Smooth muscle cell (in vitro differentiated cells): ENCODE data around the gene MDN1. TPM values are rescaled to one million over a fixed set of nuclear protein-coding genes. Genes with fewer than 3 reads are reported as not detected.

Experiments used
- DNase-seq: peaks from one replicate; lab custom pipeline; 2025; ENCODE audit not compliant: unreplicated experiment; lab: John Stamatoyannopoulos, UW
- H2AFZ ChIP-seq: fragments of 200-600 bp; sonication (generic); 2 replicates; pipeline ENCODE4 v1.6.0; 2016; ENCODE audit warnings: antibody characterized with exemption, low read depth, mild to moderate bottlenecking
- H3F3A ChIP-seq: fragments of 200-600 bp; sonication (generic); 2 replicates; pipeline ENCODE4 v1.6.0; 2017; ENCODE audit warnings: antibody characterized with exemption, low read depth
- H3K27ac ChIP-seq: fragments of 200-600 bp; sonication (generic); 2 replicates; pipeline ENCODE4 v1.5.1; 2016; ENCODE audit warnings: low read depth, mild to moderate bottlenecking
- H3K27me3 ChIP-seq: fragments of 200-600 bp; sonication (generic); 2 replicates; pipeline ENCODE4 v1.6.1; 2016; ENCODE audit warnings: low read depth, mild to moderate bottlenecking
- H3K36me3 ChIP-seq: fragments of 200-600 bp; sonication (generic); 2 replicates; pipeline ENCODE4 v1.5.1; 2016; ENCODE audit warnings: low read depth
- H3K4me1 ChIP-seq: fragments of 200-600 bp; sonication (generic); 2 replicates; pipeline ENCODE4 v1.5.1; 2016; ENCODE audit warnings: low read depth
- H3K4me2 ChIP-seq: fragments of 200-600 bp; sonication (generic); 2 replicates; pipeline ENCODE4 v1.6.0; 2016; ENCODE audit warnings: mild to moderate bottlenecking
- H3K4me3 ChIP-seq: fragments of 200-600 bp; sonication (generic); 2 replicates; pipeline ENCODE4 v1.5.1; 2016; ENCODE audit warnings: mild to moderate bottlenecking
- H3K79me2 ChIP-seq: fragments of 200-600 bp; sonication (generic); 2 replicates; pipeline ENCODE4 v1.6.0; 2016; ENCODE audit warnings: low read depth, mild to moderate bottlenecking
- H3K9ac ChIP-seq: fragments of 200-600 bp; sonication (generic); 2 replicates; pipeline ENCODE4 v1.6.0; 2016; ENCODE audit warnings: low read depth
- H3K9me3 ChIP-seq: fragments of 200-600 bp; sonication (generic); replicated peaks from 2 replicates; pipeline ENCODE4 v1.5.1; 2016; ENCODE audit warnings: low read depth
- H4K20me1 ChIP-seq: fragments of 200-600 bp; sonication (generic); 2 replicates; pipeline ENCODE4 v1.6.0; 2016; ENCODE audit warnings: low read depth
- CTCF ChIP-seq: fragments of 200-600 bp; sonication (generic); IDR thresholded peaks from 2 replicates; pipeline ENCODE4 v1.5.1; 2017; ENCODE audit warnings: borderline replicate concordance, mild to moderate bottlenecking, antibody characterized with exemption; ENCODE audit not compliant: insufficient read depth, poor library complexity, severe bottlenecking
- WGBS: methylation state at CpG from one replicate; pipeline ENCODE4 v1.1.7; 2016; ENCODE audit warnings: low lambda C conversion rate; 5-methylcytosine and 5-hydroxymethylcytosine counted together
- polyA plus RNA-seq: library from polyadenylated mRNA; unstranded; fragments of >200 nt; fragmentation: Nextera tagmentation; extraction: Ambion mirVana; gene quantifications from 2 replicates; pipeline ENCODE4 v1.2.1, GENCODE V29; 2016
- total RNA-seq: library from RNA; depleted of rRNA; stranded (reverse); fragments of >200 nt; gene quantifications from 2 replicates; pipeline ENCODE4 v1.2.3, GENCODE V29; 2014

The MDN1 gene
- total and polyA plus RNA-seq, 2 experiments from 2014 or later: 6.4 to 16.5 TPM

- H3K79me2 ChIP-seq: no peaks in the 10 kb centered on the region
- H3F3A ChIP-seq: no peaks in the 10 kb centered on the region
- no peaks in the 10 kb centered on the region for H3K9me3 ChIP-seq
- no peak overlapping the region for H3K4me2 ChIP-seq
- H3K27me3 ChIP-seq: no peaks in the 10 kb centered on the region
- no peaks in the 10 kb centered on the region for H3K4me1 ChIP-seq
- no peak for TF ChIP-seq CTCF
- no peak for DNase-seq
- no peak overlapping the region for H2AFZ ChIP-seq
- H3K9ac ChIP-seq: no peak overlapping the region
- no peaks in the 10 kb centered on the region for H4K20me1 ChIP-seq
- no peak overlapping the region for H3K4me3 ChIP-seq
- no peaks in the 10 kb centered on the region for H3K36me3 ChIP-seq
- no peak overlapping the region for H3K27ac ChIP-seq
- WGBS: 86% methylated on average over 5 of the region's 5 CpGs
Measured at GRCh38 chr6:89616531-89616930, 203.1 kb downstream of the MDN1 start.

- H3K79me2 ChIP-seq: no peaks in the 10 kb centered on the region
- H3F3A ChIP-seq: no peaks in the 10 kb centered on the region
- no peak for DNase-seq
- H3K4me2 ChIP-seq: no peak overlapping the region
- H3K9ac ChIP-seq: no peak overlapping the region
- no peak overlapping the region for H2AFZ ChIP-seq
- H3K4me3 ChIP-seq: no peak overlapping the region
- no peaks in the 10 kb centered on the region for H3K36me3 ChIP-seq
- no peaks in the 10 kb centered on the region for H3K4me1 ChIP-seq
- TF ChIP-seq CTCF: no peak
- no peaks in the 10 kb centered on the region for H4K20me1 ChIP-seq
- H3K27ac ChIP-seq: no peak overlapping the region
- WGBS: 91% methylated on average over 5 of the region's 5 CpGs
- H3K27me3 ChIP-seq: no peaks in the 10 kb centered on the region
- no peaks in the 10 kb centered on the region for H3K9me3 ChIP-seq
Measured at GRCh38 chr6:89615882-89616281, 203.7 kb downstream of the MDN1 start.

- Histone ChIP-seq H3K4me2 (no peak overlapping the region), H3K4me3 (no peak overlapping the region), H3K27me3 (no peaks in the 10 kb centered on the region), H3K27ac (no peak overlapping the region), H3K9ac (no peak overlapping the region), H3F3A (no peaks in the 10 kb centered on the region), H3K4me1 (no peaks in the 10 kb centered on the region), H2AFZ (no peak overlapping the region), H3K9me3 (no peaks in the 10 kb centered on the region), H3K36me3 (no peaks in the 10 kb centered on the region), H3K79me2 (no peaks in the 10 kb centered on the region), H4K20me1 (no peaks in the 10 kb centered on the region)
- no peak for TF ChIP-seq CTCF
- DNase-seq: no peak
- WGBS: 98% methylated on average over 5 of the region's 5 CpGs
Measured at GRCh38 chr6:89613790-89614189, 205.8 kb downstream of the MDN1 start.

- no peak overlapping the region for H2AFZ ChIP-seq
- H3K9ac ChIP-seq: no peak overlapping the region
- no peaks in the 10 kb centered on the region for H3K4me1 ChIP-seq
- no peaks in the 10 kb centered on the region for H3K27me3 ChIP-seq
- H3K27ac ChIP-seq: no peak overlapping the region
- no peak for DNase-seq
- 88% methylated on average over 12 of the region's 12 CpGs for WGBS
- H4K20me1 ChIP-seq: no peaks in the 10 kb centered on the region
- H3K4me3 ChIP-seq: no peak overlapping the region
- no peaks in the 10 kb centered on the region for H3K79me2 ChIP-seq
- H3K9me3 ChIP-seq: no peaks in the 10 kb centered on the region
- no peak overlapping the region for H3K4me2 ChIP-seq
- TF ChIP-seq CTCF: no peak
- no peaks in the 10 kb centered on the region for H3K36me3 ChIP-seq
- H3F3A ChIP-seq: no peaks in the 10 kb centered on the region
Measured at GRCh38 chr6:89612121-89612520, 207.5 kb downstream of the MDN1 start.
